NCI-H128 (cell line): ENCODE measurements around the gene TRO.

Experiments
- DNase-seq: peaks from one replicate; lab custom pipeline; 2025; ENCODE audit not compliant: unreplicated experiment; lab: John Stamatoyannopoulos, UW

TRO gene

GRCh38 chrX:54920610-54921426 is at the start of gene TRO:
TRO (plus strand) TSS chrX:54920824; CDS start chrX:54922247, 1,423 bp downstream.
- no peak for DNase-seq

- no peak for DNase-seq
Measured at GRCh38 chrX:54885740-54886139, 34.9 kb upstream of the TRO start.

GRCh38 chrX:54891573-54891972 is 29.1 kb upstream of the TRO start:
- peak; percentile 0 for DNase-seq

- no peak for DNase-seq
Measured at GRCh38 chrX:54894159-54894558, 26.5 kb upstream of the TRO start.

- DNase-seq, result no peak
Measured at GRCh38 chrX:54909941-54910340, 10.7 kb upstream of the TRO start.

GRCh38 chrX:54921427-54922021 is 900 bp downstream of the TRO start:
- DNase-seq, result peak; percentile 45

- no peak for DNase-seq
Measured at GRCh38 chrX:54922547-54922946, 1.9 kb downstream of the TRO start.

GRCh38 chrX:54923376-54923775 is 2.8 kb downstream of the TRO start:
- DNase-seq, result no peak

GRCh38 chrX:54926978-54927377 is 6.4 kb downstream of the TRO start:
- no peak for DNase-seq

- no peak for DNase-seq
Measured at GRCh38 chrX:54928876-54929275, 8.3 kb downstream of the TRO start.

GRCh38 chrX:54930291-54931049 is 9.8 kb downstream of the TRO start:
- no peak for DNase-seq

- DNase-seq, result no peak
Measured at GRCh38 chrX:54931107-54931506, 10.5 kb downstream of the TRO start.

GRCh38 chrX:54933150-54933826 is 12.7 kb downstream of the TRO start:
- DNase-seq, result no peak

GRCh38 chrX:54934058-54934457 is 13.4 kb downstream of the TRO start:
- DNase-seq, result no peak

GRCh38 chrX:54934890-54935289 is 14.3 kb downstream of the TRO start:
- DNase-seq, result no peak

GRCh38 chrX:54935306-54935705 is 14.7 kb downstream of the TRO start:
- no peak for DNase-seq

- no peak for DNase-seq
Measured at GRCh38 chrX:54937416-54937815, 16.8 kb downstream of the TRO start.

- DNase-seq, result no peak
Measured at GRCh38 chrX:54944816-54945215, 24.2 kb downstream of the TRO start.

- no peak for DNase-seq
Measured at GRCh38 chrX:54945224-54945623, 24.6 kb downstream of the TRO start.

GRCh38 chrX:54950730-54951375 is 30.2 kb downstream of the TRO start:
- DNase-seq, result peak; percentile 24

- no peak for DNase-seq
Measured at GRCh38 chrX:54961750-54962149, 41.1 kb downstream of the TRO start.
